ENCODE measurements around the gene FAM171A1. TPM values are rescaled to one million over a fixed set of nuclear protein-coding genes. Genes with fewer than 3 reads are reported as not detected.

The FAM171A1 gene
- total and polyA plus RNA-seq, 12 donors = 3.5 to 14.1 (median 5.7) TPM

DNA sequence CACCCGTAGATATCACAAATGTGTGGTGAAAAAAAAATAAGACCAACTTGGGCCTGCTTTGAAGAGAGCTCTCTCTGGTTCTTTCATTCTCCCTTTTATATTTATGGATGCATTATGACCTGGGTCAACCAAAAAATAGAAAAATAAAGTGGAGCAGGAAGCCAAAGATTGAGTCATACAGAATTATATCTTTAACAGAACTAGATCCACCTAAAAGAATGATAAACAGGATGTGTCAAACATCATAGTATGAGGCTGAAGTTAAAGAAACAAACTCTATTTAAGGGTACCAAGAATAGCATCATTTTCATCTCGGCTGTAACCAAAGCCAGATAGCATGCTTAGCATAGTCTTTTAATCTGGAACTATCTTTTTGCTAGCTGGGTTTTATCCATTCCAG is 173.8 kb downstream of the FAM171A1 start:
- Histone ChIP-seq H3K27me3 (no peaks in the 10 kb centered on the region), H3K4me1 (replicated peaks in 1 of 2) (no peaks in the 10 kb centered on the region), H3K27ac (no peak overlapping the region), H3K9me3 (replicated peaks in 1 of 3) (no peaks in the 10 kb centered on the region), H3K4me3 (no peak overlapping the region), H3K36me3 (replicated peaks in 1 of 2) (no peaks in the 10 kb centered on the region)
- intact Hi-C loops (cut with DNase I) = no loop called here
- DNase-seq = no peak
- 60 to 75% (median 62%) methylated on average over 2 of the region's 2 CpGs for WGBS, 4 donors
- no peak for TF ChIP-seq POLR2A (IDR thresholded peaks at IDR 0.05)
- TF ChIP-seq, protein P1, sequence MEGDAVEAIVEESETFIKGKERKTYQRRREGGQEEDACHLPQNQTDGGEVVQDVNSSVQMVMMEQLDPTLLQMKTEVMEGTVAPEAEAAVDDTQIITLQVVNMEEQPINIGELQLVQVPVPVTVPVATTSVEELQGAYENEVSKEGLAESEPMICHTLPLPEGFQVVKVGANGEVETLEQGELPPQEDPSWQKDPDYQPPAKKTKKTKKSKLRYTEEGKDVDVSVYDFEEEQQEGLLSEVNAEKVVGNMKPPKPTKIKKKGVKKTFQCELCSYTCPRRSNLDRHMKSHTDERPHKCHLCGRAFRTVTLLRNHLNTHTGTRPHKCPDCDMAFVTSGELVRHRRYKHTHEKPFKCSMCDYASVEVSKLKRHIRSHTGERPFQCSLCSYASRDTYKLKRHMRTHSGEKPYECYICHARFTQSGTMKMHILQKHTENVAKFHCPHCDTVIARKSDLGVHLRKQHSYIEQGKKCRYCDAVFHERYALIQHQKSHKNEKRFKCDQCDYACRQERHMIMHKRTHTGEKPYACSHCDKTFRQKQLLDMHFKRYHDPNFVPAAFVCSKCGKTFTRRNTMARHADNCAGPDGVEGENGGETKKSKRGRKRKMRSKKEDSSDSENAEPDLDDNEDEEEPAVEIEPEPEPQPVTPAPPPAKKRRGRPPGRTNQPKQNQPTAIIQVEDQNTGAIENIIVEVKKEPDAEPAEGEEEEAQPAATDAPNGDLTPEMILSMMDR (IDR thresholded peaks at IDR 0.05) = no peak

DNA sequence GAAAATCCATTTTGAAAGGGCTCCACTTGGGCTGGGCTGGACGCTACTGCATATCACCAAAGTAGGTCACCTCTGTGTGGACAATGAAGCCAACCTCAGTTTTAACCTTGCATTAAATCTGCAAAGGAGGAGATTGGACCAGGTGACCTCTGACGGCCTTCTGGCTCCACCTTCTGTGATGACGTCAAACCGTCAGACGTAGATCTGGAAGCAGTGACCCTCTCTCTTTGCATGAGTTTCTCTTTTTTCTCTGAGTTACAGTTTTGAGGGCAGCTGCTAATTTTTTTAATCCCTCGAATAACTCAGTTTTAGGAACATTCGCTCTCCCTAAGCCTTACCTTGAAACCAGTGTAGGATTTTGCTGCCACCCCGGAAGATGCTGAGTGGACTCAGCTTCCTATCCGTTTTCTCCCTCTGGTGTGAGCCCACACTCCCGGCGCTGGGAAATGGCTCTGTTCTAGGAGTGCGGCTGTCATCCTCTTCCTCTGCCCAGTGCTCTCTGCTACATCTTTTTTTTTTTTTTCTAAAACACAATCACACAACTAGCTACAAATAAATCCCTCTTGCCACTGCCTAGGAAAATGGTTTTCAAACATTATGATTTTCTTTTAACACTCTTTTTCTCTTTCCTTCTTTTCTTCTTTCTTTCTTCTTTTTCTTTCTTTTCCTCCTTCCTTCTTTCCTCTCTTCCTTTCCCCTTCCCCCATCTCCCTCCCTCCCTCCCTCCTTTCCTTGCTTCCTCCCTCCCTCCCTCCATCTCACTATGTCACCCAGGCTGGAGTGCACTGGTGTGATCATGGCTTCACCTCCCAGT is 174.9 kb downstream of the FAM171A1 start:
- intact Hi-C loops (cut with DNase I) = no loop called here
- no peak overlapping the region for H3K4me3 ChIP-seq
- no peaks in the 10 kb centered on the region for H3K4me1 ChIP-seq (replicated peaks in 1 of 2)
- TF ChIP-seq, protein P1 (IDR thresholded peaks at IDR 0.05) = no peak
- TF ChIP-seq POLR2A (IDR thresholded peaks at IDR 0.05) = no peak
- WGBS, 4 donors = 49 to 69% (median 64%) methylated on average over 12 of the region's 12 CpGs
- H3K9me3 ChIP-seq (replicated peaks in 1 of 3) = no peaks in the 10 kb centered on the region
- no peak overlapping the region for H3K27ac ChIP-seq
- H3K36me3 ChIP-seq (replicated peaks in 1 of 2) = no peaks in the 10 kb centered on the region
- DNase-seq = peak in 1 of 7 donors; percentile 63
- no peaks in the 10 kb centered on the region for H3K27me3 ChIP-seq

DNA sequence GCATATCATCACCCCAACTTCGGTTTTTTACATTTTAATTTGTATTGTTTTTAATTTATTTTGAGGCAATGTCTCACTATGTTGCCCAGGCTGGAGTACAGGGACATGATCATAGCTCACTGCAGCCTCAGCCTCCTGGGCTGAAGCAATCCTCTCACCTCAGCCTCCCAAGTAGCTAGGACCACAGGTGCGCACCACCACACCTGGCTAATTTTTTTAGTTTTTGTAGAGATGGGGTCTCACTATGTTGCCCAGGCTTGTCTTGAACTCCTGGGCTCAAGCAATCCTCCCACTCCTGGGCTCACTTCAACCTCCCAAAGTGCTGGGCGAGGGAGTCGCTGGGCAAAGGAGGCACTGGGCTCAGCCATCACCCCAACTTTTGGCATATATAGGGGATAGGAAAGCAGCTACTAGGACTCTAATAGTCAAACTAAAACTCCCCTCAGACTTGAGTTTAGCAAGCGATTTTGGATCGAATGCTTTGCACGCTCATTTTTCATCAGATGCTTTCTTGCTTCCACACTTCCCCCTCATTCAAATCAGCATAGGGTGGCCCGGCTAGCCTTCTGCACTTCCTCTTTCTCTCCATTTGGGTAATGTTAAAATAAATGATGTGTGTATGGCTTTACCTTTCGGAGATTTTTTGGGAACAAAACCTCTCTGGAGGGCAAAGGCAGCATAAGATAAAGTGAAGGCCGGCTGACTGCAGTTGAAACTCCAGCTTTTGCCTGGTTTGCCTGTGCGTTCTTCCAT is 181.8 kb downstream of the FAM171A1 start:
- Histone ChIP-seq H3K4me3 (no peak overlapping the region), H3K27ac (no peak overlapping the region), H3K27me3 (no peaks in the 10 kb centered on the region), H3K4me1 (replicated peaks in 1 of 2) (no peaks in the 10 kb centered on the region), H3K9me3 (replicated peaks in 1 of 3) (no peaks in the 10 kb centered on the region), H3K36me3 (replicated peaks in 1 of 2) (no peaks in the 10 kb centered on the region)
- no peak for TF ChIP-seq POLR2A (IDR thresholded peaks at IDR 0.05)
- TF ChIP-seq, protein P1 (IDR thresholded peaks at IDR 0.05) = no peak
- 80 to 87% (median 82%) methylated on average over 10 to 11 of the region's 11 CpGs for WGBS, 4 donors
- DNase-seq = no peak
- intact Hi-C loops (cut with DNase I) = no loop called here

DNA sequence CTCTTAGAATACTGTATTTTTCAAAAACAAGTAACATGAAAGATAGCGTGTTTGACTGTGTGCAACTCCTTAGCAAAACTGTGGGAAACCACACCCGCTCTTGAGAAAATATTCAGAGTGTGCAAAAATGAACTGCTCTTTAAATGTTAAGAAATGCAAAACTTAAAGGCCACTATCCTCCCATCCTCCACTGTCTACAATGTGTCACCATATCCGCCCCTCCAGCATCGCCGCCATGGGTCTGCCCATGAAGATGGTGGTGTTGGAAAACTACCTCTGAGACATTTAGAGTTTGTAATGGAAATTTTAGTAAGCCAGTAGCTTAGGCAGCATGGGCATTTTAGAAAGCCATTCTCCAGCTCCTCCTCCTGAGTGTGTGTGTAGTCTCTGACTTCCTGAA is 182.5 kb downstream of the FAM171A1 start:
- DNase-seq = no peak

More for the DNA sequence above, 182.5 kb downstream of the FAM171A1 start:
- H3K9me3 ChIP-seq (replicated peaks in 1 of 3) = no peaks in the 10 kb centered on the region
- no peak overlapping the region for H3K27ac ChIP-seq
- TF ChIP-seq POLR2A (IDR thresholded peaks at IDR 0.05) = no peak
- TF ChIP-seq, protein P1 (IDR thresholded peaks at IDR 0.05) = no peak
- H3K36me3 ChIP-seq (replicated peaks in 1 of 2) = no peaks in the 10 kb centered on the region
- no peaks in the 10 kb centered on the region for H3K27me3 ChIP-seq
- WGBS, 4 donors = 87 to 95% (median 91%) methylated on average over 3 to 5 of the region's 5 CpGs
- no peak overlapping the region for H3K4me3 ChIP-seq
- intact Hi-C loops (cut with DNase I) = no loop called here
- no peaks in the 10 kb centered on the region for H3K4me1 ChIP-seq (replicated peaks in 1 of 2)
